Astrocyte (in vitro differentiated cells and primary cell): Measurements from ENCODE around the gene GXYLT2. TPM values are rescaled to one million over a fixed set of nuclear protein-coding genes. Genes with fewer than 3 reads are reported as not detected.

Experiments
- DNase-seq: peaks from one replicate; pipeline ENCODE4 v3.0.0-alpha.2; 2010; ENCODE audit warnings: low read depth
- FAIRE-seq: peaks from 2 replicates; lab custom pipeline; 2011; peaks lifted over from hg19 to GRCh38; lab: Jason Lieb, UNC
- H2AFZ ChIP-seq: 2 replicates; pipeline ENCODE4 v1.6.0; 2012; ENCODE audit warnings: low read depth, low read length, inconsistent platforms
- H3K27ac ChIP-seq: 2 replicates; pipeline ENCODE4 v1.5.1; 2011; ENCODE audit warnings: low read depth, low read length, inconsistent platforms
- H3K27me3 ChIP-seq: 2 replicates; pipeline ENCODE4 v1.6.0; 2011; ENCODE audit warnings: low read length, inconsistent platforms; ENCODE audit not compliant: insufficient read depth
- H3K36me3 ChIP-seq: 2 replicates; pipeline ENCODE4 v1.5.1; 2011; ENCODE audit warnings: low read length, inconsistent platforms; ENCODE audit not compliant: insufficient read depth
- H3K4me1 ChIP-seq: 2 replicates; pipeline ENCODE4 v1.5.1; 2011; ENCODE audit warnings: low read length, inconsistent platforms; ENCODE audit not compliant: insufficient read depth
- H3K4me2 ChIP-seq: 2 replicates; pipeline ENCODE4 v1.6.0; 2012; ENCODE audit warnings: low read length, inconsistent platforms
- H3K4me3 ChIP-seq: 2 replicates; pipeline ENCODE4 v1.5.1; 2011; ENCODE audit warnings: low read depth, mild to moderate bottlenecking, low read length, inconsistent platforms; ENCODE audit not compliant: insufficient read depth
- H3K79me2 ChIP-seq: 2 replicates; pipeline ENCODE4 v1.6.0; 2012; ENCODE audit warnings: mild to moderate bottlenecking, low read length, inconsistent platforms; ENCODE audit not compliant: insufficient read depth
- H3K9ac ChIP-seq: 2 replicates; pipeline ENCODE4 v1.6.0; 2012; ENCODE audit warnings: mild to moderate bottlenecking, low read length, inconsistent platforms
- H3K9me3 ChIP-seq: 2 replicates; pipeline ENCODE4 v1.5.1; 2012; ENCODE audit warnings: low read depth, mild to moderate bottlenecking, low read length, inconsistent platforms; ENCODE audit not compliant: insufficient read depth
- H4K20me1 ChIP-seq: 2 replicates; pipeline ENCODE4 v1.6.0; 2012; ENCODE audit warnings: low read length, inconsistent platforms; ENCODE audit not compliant: insufficient read depth
- H3K27ac Mint-ChIP-seq: one replicate; pipeline ENCODE4 v1.8.0; 2021; ENCODE audit warnings: mild to moderate bottlenecking, mixed read lengths; ENCODE audit not compliant: unreplicated experiment
- H3K27me3 Mint-ChIP-seq: one replicate; pipeline ENCODE4 v1.8.0; 2021; ENCODE audit warnings: low read depth, mixed read lengths; ENCODE audit not compliant: unreplicated experiment
- H3K36me3 Mint-ChIP-seq: one replicate; pipeline ENCODE4 v1.8.0; 2021; ENCODE audit warnings: low read depth, mixed read lengths; ENCODE audit not compliant: unreplicated experiment
- H3K4me1 Mint-ChIP-seq: one replicate; pipeline ENCODE4 v1.8.0; 2021; ENCODE audit warnings: low read depth, mixed read lengths; ENCODE audit not compliant: unreplicated experiment
- H3K4me3 Mint-ChIP-seq: one replicate; pipeline ENCODE4 v1.8.0; 2021; ENCODE audit warnings: mild to moderate bottlenecking, moderate library complexity, mixed read lengths; ENCODE audit not compliant: unreplicated experiment
- H3K9me3 Mint-ChIP-seq: one replicate; pipeline ENCODE4 v1.8.0; 2021; ENCODE audit warnings: mild to moderate bottlenecking, mixed read lengths; ENCODE audit not compliant: unreplicated experiment
- CTCF ChIP-seq: IDR thresholded peaks from 2 replicates; pipeline ENCODE4 v1.5.1; 2011; ENCODE audit warnings: low read depth, mild to moderate bottlenecking, inconsistent platforms, low read length, moderate library complexity; ENCODE audit not compliant: insufficient read depth
- EZH2 ChIP-seq: IDR thresholded peaks from 2 replicates; pipeline ENCODE4 v1.6.1; 2012; ENCODE audit warnings: mild to moderate bottlenecking, low read length, inconsistent platforms; ENCODE audit not compliant: insufficient read depth
- total RNA-seq: library from RNA; stranded (reverse); gene quantifications from 2 replicates; pipeline ENCODE4 v1.2.1, GENCODE V29; 2021

Gene GXYLT2
- total RNA-seq, 1 donor from 2014 or later = 62.6 TPM

- Histone ChIP-seq H3K4me2 (no peak overlapping the region), H3K27me3 (no peaks in the 10 kb centered on the region), H3K36me3 (no peaks in the 10 kb centered on the region), H3K9me3 (no peaks in the 10 kb centered on the region), H3K79me2 (no peaks in the 10 kb centered on the region), H4K20me1 (peaks cover 13% of the 10 kb centered on the region), H2AFZ (no peak overlapping the region), H3K9ac (no peak overlapping the region), H3K27ac (no peak overlapping the region), H3K4me3 (no peak overlapping the region), H3K4me1 (peaks cover 9% of the 10 kb centered on the region)
- H3K4me1 Mint-ChIP-seq = peaks cover 14% of the 10 kb centered on the region
- DNase-seq (no peak), FAIRE-seq (no peak)
- H3K27me3 Mint-ChIP-seq = no peaks in the 10 kb centered on the region
- H3K36me3 Mint-ChIP-seq = peaks cover 18% of the 10 kb centered on the region
- H3K9me3 Mint-ChIP-seq = no peaks in the 10 kb centered on the region
- peak overlapping the region; percentile 66 for H3K27ac Mint-ChIP-seq
- H3K4me3 Mint-ChIP-seq = no peak overlapping the region
- TF ChIP-seq EZH2 = no peak
- no peak for TF ChIP-seq CTCF
Measured at GRCh38 chr3:72949016-72949415, 61.2 kb downstream of the GXYLT2 start.

- Mint-ChIP-seq H3K36me3 (peaks cover 13% of the 10 kb centered on the region), H3K27ac (no peak overlapping the region), H3K4me1 (peaks cover 9% of the 10 kb centered on the region), H3K4me3 (no peak overlapping the region), H3K27me3 (no peaks in the 10 kb centered on the region), H3K9me3 (no peaks in the 10 kb centered on the region)
- FAIRE-seq (no peak), DNase-seq (no peak)
- no peak overlapping the region for H3K9ac ChIP-seq
- peaks cover 7% of the 10 kb centered on the region for H3K4me1 ChIP-seq
- no peak overlapping the region for H3K27ac ChIP-seq
- peaks cover 13% of the 10 kb centered on the region for H4K20me1 ChIP-seq
- H3K4me2 ChIP-seq = no peak overlapping the region
- no peaks in the 10 kb centered on the region for H3K79me2 ChIP-seq
- no peaks in the 10 kb centered on the region for H3K36me3 ChIP-seq
- no peak overlapping the region for H2AFZ ChIP-seq
- no peaks in the 10 kb centered on the region for H3K9me3 ChIP-seq
- TF ChIP-seq CTCF = no peak
- no peak for TF ChIP-seq EZH2
- H3K4me3 ChIP-seq = no peak overlapping the region
- H3K27me3 ChIP-seq = no peaks in the 10 kb centered on the region
Measured at GRCh38 chr3:72950372-72950771, 62.5 kb downstream of the GXYLT2 start.

DNA sequence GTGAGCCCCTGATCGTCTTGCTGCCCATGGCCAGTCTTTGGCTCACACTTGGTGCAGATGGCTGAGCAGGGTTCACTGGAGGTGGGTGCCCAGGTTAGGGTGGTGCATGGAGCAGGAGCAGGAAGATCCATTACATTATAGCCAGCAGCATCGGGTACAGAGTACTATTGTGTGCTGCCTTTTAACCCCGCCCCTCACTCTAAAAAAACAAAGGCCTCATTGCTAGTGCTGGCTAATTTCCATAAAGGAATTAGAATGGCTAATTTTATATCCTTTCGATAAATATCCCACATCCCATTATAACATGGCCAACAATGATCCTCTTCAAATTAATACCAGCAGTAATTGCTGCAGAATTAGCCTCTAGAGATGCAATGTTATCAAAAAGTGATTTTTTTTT lies 63.0 kb downstream of the GXYLT2 start:
- Histone ChIP-seq H3K36me3 (no peaks in the 10 kb centered on the region), H3K4me1 (peaks cover 2% of the 10 kb centered on the region), H3K9me3 (no peaks in the 10 kb centered on the region), H3K4me2 (no peak overlapping the region), H3K27ac (no peak overlapping the region), H3K79me2 (no peaks in the 10 kb centered on the region), H2AFZ (no peak overlapping the region), H3K4me3 (no peak overlapping the region), H4K20me1 (peaks cover 13% of the 10 kb centered on the region), H3K27me3 (no peaks in the 10 kb centered on the region), H3K9ac (no peak overlapping the region)
- Mint-ChIP-seq H3K36me3 (peaks cover 13% of the 10 kb centered on the region), H3K9me3 (no peaks in the 10 kb centered on the region), H3K4me3 (no peak overlapping the region), H3K4me1 (peaks cover 5% of the 10 kb centered on the region), H3K27me3 (no peaks in the 10 kb centered on the region), H3K27ac (no peak overlapping the region)
- DNase-seq = no peak
- TF ChIP-seq EZH2 = no peak
- TF ChIP-seq CTCF = no peak
- no peak for FAIRE-seq
